Skin of body (tissue), 3 donors: Measurements from ENCODE around the gene SLC25A51. TPM values are rescaled to one million over a fixed set of nuclear protein-coding genes. Genes with fewer than 3 reads are reported as not detected.

ENCODE experiments used
- DNase-seq: peaks from one replicate; lab custom pipeline; 2025; lab: John Stamatoyannopoulos, UW
- small RNA-seq: library from RNA; depleted of rRNA; stranded (forward); fragments of <200 nt; gene quantifications from one replicate; pipeline ENCODE3, GENCODE V24; 2014; ENCODE audit warnings: low replicate concordance
- total RNA-seq: library from RNA; depleted of rRNA; stranded (reverse); fragments of >200 nt; gene quantifications from one replicate; pipeline ENCODE4 v1.2.3, GENCODE V29; 2014

SLC25A51 gene
- total RNA-seq, 1 donor from 2014 or later: 31.1 TPM

GRCh38 chr9:37839496-37840461 lies 64.1 kb downstream of the SLC25A51 start:
- no peak for DNase-seq

Small RNA genes within 50 kb of the gene (small RNA-seq; reads per million reads assigned to genes)
- gene RNU7-124P: not detected

Other genes starting within 250 kb of the SLC25A51 start
- 7.1 TPM for gene TRMT10B, start 150.3 kb downstream of the SLC25A51 start, total RNA-seq
- 25.4 TPM for gene EXOSC3, start 119.1 kb downstream of the SLC25A51 start, total RNA-seq
- 20.3 TPM for gene DCAF10, start 103.3 kb downstream of the SLC25A51 start, total RNA-seq
- 10.9 TPM for gene SHB, start 165.1 kb upstream of the SLC25A51 start, total RNA-seq